Immature natural killer cell (primary cell): Measurements from ENCODE around the gene HOXB1. TPM values are rescaled to one million over a fixed set of nuclear protein-coding genes. Genes with fewer than 3 reads are reported as not detected.

Experiments used
- polyA plus RNA-seq, 3 donors: library from polyadenylated mRNA; unstranded; fragments of 300-500 nt; fragmentation: Illumina TruSeq; gene quantifications; one replicate each; pipeline ENCODE4 v1.2.3, GENCODE V29; 2021

Gene HOXB1
- polyA plus RNA-seq, 3 donors from 2014 or later, result not detected

Other genes starting within 250 kb of the HOXB1 start
- 100 to 1,000 TPM; 325 to 458 (median 329) TPM for gene SKAP1, start 100.8 kb downstream of the HOXB1 start, polyA plus RNA-seq
- gene HOXB2, start 14.1 kb upstream of the HOXB1 start, polyA plus RNA-seq, result 10 to 100 TPM; 15.9 to 32.6 (median 18.3) TPM
- gene HOXB4, start 47.3 kb upstream of the HOXB1 start, polyA plus RNA-seq, result under 1 TPM in 2 of 3 donors, not detected in 1; 0.14 to 0.53 TPM
- gene HOXB3, start 59.2 kb upstream of the HOXB1 start, polyA plus RNA-seq, result under 1 TPM in 2 of 3 donors, not detected in 1; 0.26 to 0.45 TPM
- not detected for gene HOXB5, start 62.8 kb upstream of the HOXB1 start, polyA plus RNA-seq
- gene HOXB6, start 74.0 kb upstream of the HOXB1 start, polyA plus RNA-seq, result not detected
- 1 to 10 TPM in 2 of 3 donors, under 1 TPM in 1; 0.39 to 1.8 (median 1.5) TPM for gene HOXB7, start 80.0 kb upstream of the HOXB1 start, polyA plus RNA-seq
- not detected for gene HOXB8, start 84.3 kb upstream of the HOXB1 start, polyA plus RNA-seq
- not detected for gene HOXB9, start 95.3 kb upstream of the HOXB1 start, polyA plus RNA-seq
- not detected for gene PRAC1, start 191.5 kb upstream of the HOXB1 start, polyA plus RNA-seq
- not detected for gene PRAC2, start 192.2 kb upstream of the HOXB1 start, polyA plus RNA-seq
- gene HOXB13, start 197.7 kb upstream of the HOXB1 start, polyA plus RNA-seq, result not detected